ENCODE measurements around the gene LEFTY2.

DNA sequence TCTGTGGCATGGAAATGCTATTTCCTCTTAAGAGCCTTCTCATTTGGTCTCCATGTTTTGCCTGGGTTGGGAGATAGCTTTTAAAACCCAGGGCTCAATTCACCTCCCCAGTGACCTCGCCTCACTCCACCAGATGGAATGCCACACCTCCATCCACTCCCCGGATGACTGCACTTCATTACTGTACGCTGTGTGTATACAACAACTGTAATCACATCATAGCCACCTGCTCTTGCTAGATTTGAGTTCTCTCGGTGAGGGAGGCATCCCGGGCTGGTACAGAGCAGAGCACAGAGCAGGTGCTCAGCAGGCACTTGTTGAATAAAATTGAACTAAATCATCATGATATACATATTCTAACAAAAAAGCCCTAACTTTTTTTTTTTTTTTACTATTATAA lies 32.1 kb upstream of the LEFTY2 start:
- TF ChIP-seq ESRRG (CRISPR knock-in tag; IDR thresholded peaks at IDR 0.05) (no peak), ZFP30 (CRISPR knock-in tag; IDR thresholded peaks at IDR 0.05) (no peak), ZNF565 (CRISPR knock-in tag; conservative IDR thresholded peaks at IDR 0.05; ENCODE audit: low read depth) (no peak), ISL1 (CRISPR knock-in tag; IDR thresholded peaks at IDR 0.05) (no peak), ZNF8 (CRISPR knock-in tag; IDR thresholded peaks at IDR 0.05) (no peak), BACH2 (CRISPR knock-in tag; IDR thresholded peaks at IDR 0.05; ENCODE audit: borderline replicate concordance) (no peak), SNAI2 (CRISPR knock-in tag; IDR thresholded peaks at IDR 0.05) (no peak), GLIS3 (CRISPR knock-in tag; IDR thresholded peaks at IDR 0.05) (no peak), CREB5 (CRISPR knock-in tag; IDR thresholded peaks at IDR 0.05; ENCODE audit: low read depth) (no peak), TCF4 (CRISPR knock-in tag; IDR thresholded peaks at IDR 0.05; ENCODE audit: borderline replicate concordance) (no peak)
- TF ChIP-seq, protein P1, sequence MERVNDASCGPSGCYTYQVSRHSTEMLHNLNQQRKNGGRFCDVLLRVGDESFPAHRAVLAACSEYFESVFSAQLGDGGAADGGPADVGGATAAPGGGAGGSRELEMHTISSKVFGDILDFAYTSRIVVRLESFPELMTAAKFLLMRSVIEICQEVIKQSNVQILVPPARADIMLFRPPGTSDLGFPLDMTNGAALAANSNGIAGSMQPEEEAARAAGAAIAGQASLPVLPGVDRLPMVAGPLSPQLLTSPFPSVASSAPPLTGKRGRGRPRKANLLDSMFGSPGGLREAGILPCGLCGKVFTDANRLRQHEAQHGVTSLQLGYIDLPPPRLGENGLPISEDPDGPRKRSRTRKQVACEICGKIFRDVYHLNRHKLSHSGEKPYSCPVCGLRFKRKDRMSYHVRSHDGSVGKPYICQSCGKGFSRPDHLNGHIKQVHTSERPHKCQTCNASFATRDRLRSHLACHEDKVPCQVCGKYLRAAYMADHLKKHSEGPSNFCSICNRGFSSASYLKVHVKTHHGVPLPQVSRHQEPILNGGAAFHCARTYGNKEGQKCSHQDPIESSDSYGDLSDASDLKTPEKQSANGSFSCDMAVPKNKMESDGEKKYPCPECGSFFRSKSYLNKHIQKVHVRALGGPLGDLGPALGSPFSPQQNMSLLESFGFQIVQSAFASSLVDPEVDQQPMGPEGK (CRISPR knock-in tag; IDR thresholded peaks at IDR 0.05; ENCODE audit: borderline replicate concordance), result no peak
